ENCODE results near the gene PCSK6. TPM values are rescaled to one million over a fixed set of nuclear protein-coding genes. Genes with fewer than 3 reads are reported as not detected.

The PCSK6 gene
- total and polyA plus RNA-seq, 2 of the 8 experiments (the other 6 are each of a cell fraction or from before 2014, with no cell fraction given), result 1.9 to 4.0 TPM

GRCh38 chr15:101325263-101326025, 164.1 kb downstream of the PCSK6 start (continued):
- TF ChIP-seq MAX (IDR thresholded peaks at IDR 0.05) (no peak), PHF8 (conservative IDR thresholded peaks at IDR 0.05; ENCODE audit: low read depth, low read length) (no peak)

All from H1 (cell line).